H9 (cell line): ENCODE data around the gene ACAT1. TPM values are rescaled to one million over a fixed set of nuclear protein-coding genes. Genes with fewer than 3 reads are reported as not detected.
"Not testable (repeated sequence)": the region's sequence is repeated elsewhere in the genome, so short reads cannot be mapped to it uniquely, and the experiment has no call there.

Experiments used
- DNase-seq: peaks from one replicate; pipeline ENCODE4 v3.0.0-alpha.2; 2017
- H2AFZ ChIP-seq: one replicate; pipeline ENCODE4 v1.6.1; 2013; ENCODE audit warnings: mild to moderate bottlenecking, low read length, control low read depth, moderate library complexity
- H2AK5ac ChIP-seq: 2 replicates; pipeline ENCODE4 v1.6.1; 2013; ENCODE audit warnings: low read length, control low read depth, mixed read lengths; ENCODE audit not compliant: insufficient read length
- H2BK120ac ChIP-seq: one replicate; pipeline ENCODE4 v1.6.1; 2013; ENCODE audit warnings: low read depth, mild to moderate bottlenecking, low read length, control low read depth, inconsistent platforms; ENCODE audit not compliant: poor library complexity, severe bottlenecking
- H2BK12ac ChIP-seq: 2 replicates; pipeline ENCODE4 v1.6.1; 2013; ENCODE audit warnings: low read length, control low read depth, mixed read lengths, low read depth; ENCODE audit not compliant: insufficient read length
- H2BK15ac ChIP-seq: 2 replicates; pipeline ENCODE4 v1.6.1; 2013; ENCODE audit warnings: low read depth, low read length, control low read depth
- H2BK20ac ChIP-seq: one replicate; pipeline ENCODE4 v1.6.1; 2013; ENCODE audit warnings: low read depth, mild to moderate bottlenecking, low read length, control low read depth, inconsistent platforms; ENCODE audit not compliant: poor library complexity, severe bottlenecking
- H2BK5ac ChIP-seq: 2 replicates; pipeline ENCODE4 v1.6.1; 2013; ENCODE audit warnings: low read length, control low read depth, mixed read lengths; ENCODE audit not compliant: insufficient read length
- H3K14ac ChIP-seq: 2 replicates; pipeline ENCODE4 v1.6.1; 2013; ENCODE audit warnings: low read length, control low read depth; ENCODE audit not compliant: insufficient read depth
- H3K18ac ChIP-seq: 2 replicates; pipeline ENCODE4 v1.6.1; 2013; ENCODE audit warnings: low read depth, mild to moderate bottlenecking, mixed read lengths, low read length, control low read depth; ENCODE audit not compliant: insufficient read length
- H3K23ac ChIP-seq: 2 replicates; pipeline ENCODE4 v1.6.1; 2013; ENCODE audit warnings: low read length, control low read depth, mixed read lengths, low read depth; ENCODE audit not compliant: insufficient read length
- H3K23me2 ChIP-seq: 2 replicates; pipeline ENCODE4 v1.6.1; 2013; ENCODE audit warnings: low read depth, mild to moderate bottlenecking, mixed read lengths, low read length, control low read depth; ENCODE audit not compliant: insufficient read length, poor library complexity, severe bottlenecking
- H3K27ac ChIP-seq: 2 replicates; pipeline ENCODE4 v1.5.1; 2013; ENCODE audit warnings: low read length, control low read depth, mixed read lengths, low read depth; ENCODE audit not compliant: insufficient read length
- H3K27me3 ChIP-seq: 2 replicates; pipeline ENCODE4 v1.6.1; 2013; ENCODE audit warnings: low read length, control low read depth, inconsistent platforms; ENCODE audit not compliant: insufficient read depth
- H3K4ac ChIP-seq: 2 replicates; pipeline ENCODE4 v1.6.1; 2013; ENCODE audit warnings: low read depth, mild to moderate bottlenecking, control low read depth, inconsistent platforms, low read length, moderate library complexity
- H3K4me1 ChIP-seq: 2 replicates; pipeline ENCODE4 v1.6.1; 2013; ENCODE audit warnings: low read length, control low read depth, inconsistent platforms; ENCODE audit not compliant: insufficient read depth
- H3K4me2 ChIP-seq: 2 replicates; pipeline ENCODE4 v1.6.1; 2013; ENCODE audit warnings: low read length, control low read depth, mixed read lengths; ENCODE audit not compliant: insufficient read length, insufficient read depth
- H3K56ac ChIP-seq: 2 replicates; pipeline ENCODE4 v1.6.1; 2013; ENCODE audit warnings: low read depth, mild to moderate bottlenecking, mixed read lengths, low read length, control low read depth; ENCODE audit not compliant: insufficient read length
- H3K79me1 ChIP-seq: 2 replicates; pipeline ENCODE4 v1.6.1; 2013; ENCODE audit warnings: low read depth, mild to moderate bottlenecking, moderate library complexity, low read length, control low read depth, inconsistent platforms; ENCODE audit not compliant: insufficient read depth, poor library complexity, severe bottlenecking
- H3K79me2 ChIP-seq: 2 replicates; pipeline ENCODE4 v1.6.1; 2013; ENCODE audit warnings: low read length, control low read depth, inconsistent platforms; ENCODE audit not compliant: insufficient read depth
- H3K9ac ChIP-seq: 2 replicates; pipeline ENCODE4 v1.6.1; 2013; ENCODE audit warnings: low read length, control low read depth, mixed read lengths; ENCODE audit not compliant: insufficient read length; ENCODE audit errors: extremely low read depth
- H3K9me3 ChIP-seq: one replicate; pipeline ENCODE4 v1.6.1; 2013; ENCODE audit warnings: low read depth, low read length, inconsistent platforms; ENCODE audit not compliant: control insufficient read depth
- H3T11ph ChIP-seq: one replicate; pipeline ENCODE4 v1.6.1; 2013; ENCODE audit warnings: mild to moderate bottlenecking, low read length, control low read depth, inconsistent platforms
- H4K20me1 ChIP-seq: one replicate; pipeline ENCODE4 v1.6.1; 2013; ENCODE audit not compliant: control insufficient read depth, insufficient read length, insufficient read depth
- H4K5ac ChIP-seq: 2 replicates; pipeline ENCODE4 v1.6.1; 2013; ENCODE audit warnings: low read depth, mild to moderate bottlenecking, mixed read lengths, low read length, control low read depth; ENCODE audit not compliant: insufficient read length
- H4K8ac ChIP-seq: replicated peaks from 2 replicates; pipeline ENCODE4 v1.6.1; 2013; ENCODE audit warnings: low read length, control low read depth, mixed read lengths, low read depth; ENCODE audit not compliant: insufficient read length
- H4K91ac ChIP-seq: 2 replicates; pipeline ENCODE4 v1.6.1; 2013; ENCODE audit warnings: low read depth, mild to moderate bottlenecking, moderate library complexity, mixed read lengths, low read length, control low read depth; ENCODE audit not compliant: insufficient read length
- H3K27ac Mint-ChIP-seq, 3 experiments: 2 replicates in 2 of 3; 3 replicates in 1 of 3; pipeline ENCODE4 v1.8.0; 2020 to 2021; ENCODE audit warnings: mixed read lengths in 3 of 3, mild to moderate bottlenecking in 1 of 3, moderate library complexity in 1 of 3
- H3K27me3 Mint-ChIP-seq: 2 replicates; pipeline ENCODE4 v1.8.0; 2021; ENCODE audit warnings: low read depth, mild to moderate bottlenecking, moderate library complexity, mixed read lengths
- H3K36me3 Mint-ChIP-seq, 3 experiments: 2 replicates in 2 of 3; 3 replicates in 1 of 3; pipeline ENCODE4 v1.8.0; 2020 to 2021; ENCODE audit warnings: low read depth in 3 of 3, mixed read lengths in 3 of 3; ENCODE audit not compliant: insufficient read depth in 1 of 3
- H3K4me1 Mint-ChIP-seq, 2 experiments: 2 replicates each; pipeline ENCODE4 v1.8.0; 2020; ENCODE audit warnings: mixed read lengths in 2 of 2
- H3K4me3 Mint-ChIP-seq, 2 experiments: 2 replicates in 1 of 2; 3 replicates in 1 of 2; pipeline ENCODE4 v1.8.0; 2020 to 2021; ENCODE audit warnings: mild to moderate bottlenecking in 2 of 2, mixed read lengths in 2 of 2, moderate library complexity in 1 of 2
- H3K9me3 Mint-ChIP-seq, 2 experiments: 2 replicates in 1 of 2; 3 replicates in 1 of 2; pipeline ENCODE4 v1.8.0; 2020; ENCODE audit warnings: mild to moderate bottlenecking in 2 of 2, mixed read lengths in 2 of 2, moderate library complexity in 1 of 2
- WGBS: extraction: QIAGEN DNeasy Blood & Tissue Kit; methylation state at CpG from one replicate; pipeline ENCODE4 v1.1.7; 2013; ENCODE audit warnings: missing lambda C conversion rate, low lambda C conversion rate, mixed read lengths; ENCODE audit not compliant: insufficient read length; ENCODE audit errors: extremely low coverage; 5-methylcytosine and 5-hydroxymethylcytosine counted together
- total RNA-seq: library from RNA; stranded (reverse); gene quantifications from 2 replicates; pipeline ENCODE4 v1.2.1, GENCODE V29; 2021
- TF ChIP-seq, protein P1 (sequence below): fragments of 200-600 bp; sonication (generic); conservative IDR thresholded peaks from 3 replicates; pipeline ENCODE4 v1.8.0; 2021; ENCODE audit warnings: antibody characterized with exemption, mild to moderate bottlenecking

Gene ACAT1
- total RNA-seq, 1 experiment from 2014 or later = 39.1 TPM

DNA sequence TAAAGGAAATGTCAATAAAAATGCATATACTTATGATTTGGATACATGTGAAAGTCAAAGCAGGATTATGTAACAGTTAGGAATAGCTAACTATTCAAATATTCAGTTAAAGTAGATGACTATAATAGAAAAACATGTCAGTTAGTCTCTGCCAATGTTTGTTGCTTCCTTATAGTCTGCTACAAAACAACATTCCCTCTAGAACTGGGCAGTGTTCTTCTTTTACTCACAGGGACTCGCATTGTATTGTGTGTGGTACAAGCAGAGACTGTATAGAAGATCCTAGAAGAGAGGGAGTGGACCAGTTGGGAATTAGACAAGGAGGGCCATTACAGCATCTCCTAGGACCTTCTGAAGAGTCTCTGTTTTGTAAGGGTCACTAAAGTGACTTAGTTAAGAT lies 10.6 kb downstream of the ACAT1 start:
- Mint-ChIP-seq H3K4me1 (no peaks in the 10 kb centered on the region), H3K9me3 (no peaks in the 10 kb centered on the region), H3K36me3 (peaks cover 4 to 11% (median 4%) of the 10 kb centered on the region in 3 experiments; a peak in 6 of 7 replicates), H3K27me3 (no peaks in the 10 kb centered on the region), H3K4me3 (no peak overlapping the region), H3K27ac (no peak overlapping the region)
- Histone ChIP-seq H3K27ac (no peak overlapping the region), H4K5ac (no peak overlapping the region), H3K4me2 (no peak overlapping the region), H3K18ac (no peak overlapping the region), H3K56ac (no peak overlapping the region), H2BK12ac (no peak overlapping the region), H3T11ph (no peak overlapping the region), H3K4ac (no peak overlapping the region), H3K79me1 (no peaks in the 10 kb centered on the region), H4K20me1 (no peaks in the 10 kb centered on the region), H3K23me2 (no peaks in the 10 kb centered on the region), H2AK5ac (no peak overlapping the region), H3K23ac (no peak overlapping the region), H3K9me3 (no peaks in the 10 kb centered on the region), H3K4me1 (no peaks in the 10 kb centered on the region), H4K91ac (no peak overlapping the region), H2BK20ac (no peak overlapping the region), H2BK15ac (no peak overlapping the region), H3K14ac (no peak overlapping the region), H2AFZ (no peak overlapping the region), H2BK5ac (no peak overlapping the region), H2BK120ac (no peak overlapping the region), H3K79me2 (no peaks in the 10 kb centered on the region), H3K27me3 (no peaks in the 10 kb centered on the region), H3K9ac (no peak overlapping the region), H4K8ac (no peak overlapping the region)
- TF ChIP-seq, protein P1, sequence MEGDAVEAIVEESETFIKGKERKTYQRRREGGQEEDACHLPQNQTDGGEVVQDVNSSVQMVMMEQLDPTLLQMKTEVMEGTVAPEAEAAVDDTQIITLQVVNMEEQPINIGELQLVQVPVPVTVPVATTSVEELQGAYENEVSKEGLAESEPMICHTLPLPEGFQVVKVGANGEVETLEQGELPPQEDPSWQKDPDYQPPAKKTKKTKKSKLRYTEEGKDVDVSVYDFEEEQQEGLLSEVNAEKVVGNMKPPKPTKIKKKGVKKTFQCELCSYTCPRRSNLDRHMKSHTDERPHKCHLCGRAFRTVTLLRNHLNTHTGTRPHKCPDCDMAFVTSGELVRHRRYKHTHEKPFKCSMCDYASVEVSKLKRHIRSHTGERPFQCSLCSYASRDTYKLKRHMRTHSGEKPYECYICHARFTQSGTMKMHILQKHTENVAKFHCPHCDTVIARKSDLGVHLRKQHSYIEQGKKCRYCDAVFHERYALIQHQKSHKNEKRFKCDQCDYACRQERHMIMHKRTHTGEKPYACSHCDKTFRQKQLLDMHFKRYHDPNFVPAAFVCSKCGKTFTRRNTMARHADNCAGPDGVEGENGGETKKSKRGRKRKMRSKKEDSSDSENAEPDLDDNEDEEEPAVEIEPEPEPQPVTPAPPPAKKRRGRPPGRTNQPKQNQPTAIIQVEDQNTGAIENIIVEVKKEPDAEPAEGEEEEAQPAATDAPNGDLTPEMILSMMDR = no peak
- no CpG with 5 or more reads among the region's 1 CpG for whole genome bisulfite sequencing
- DNase-seq = no peak

GRCh38 chr11:108132993-108133538 lies 11.7 kb downstream of the ACAT1 start:
- not testable (repeated sequence) for H2BK12ac ChIP-seq, H3T11ph ChIP-seq, H2BK15ac ChIP-seq, H3K79me2 ChIP-seq, H3K27me3 Mint-ChIP-seq, H2BK5ac ChIP-seq, H3K9ac ChIP-seq, DNase-seq, H3K4ac ChIP-seq, H4K20me1 ChIP-seq, H2AFZ ChIP-seq, H3K9me3 ChIP-seq, H3K9me3 Mint-ChIP-seq, H3K56ac ChIP-seq, H3K4me2 ChIP-seq, H4K8ac ChIP-seq, H3K27me3 ChIP-seq, H3K18ac ChIP-seq, H3K14ac ChIP-seq, H2AK5ac ChIP-seq, H3K79me1 ChIP-seq, H3K27ac ChIP-seq, H2BK20ac ChIP-seq, H3K4me1 Mint-ChIP-seq, H3K23ac ChIP-seq, H3K4me1 ChIP-seq, H4K91ac ChIP-seq, H3K23me2 ChIP-seq, H3K4me3 Mint-ChIP-seq, H3K27ac Mint-ChIP-seq, H2BK120ac ChIP-seq, H4K5ac ChIP-seq
- WGBS = no CpG with 5 or more reads among the region's 2 CpGs
- peaks cover 4 to 15% (median 4%) of the 10 kb centered on the region in 3 experiments; a peak in 6 of 7 replicates for H3K36me3 Mint-ChIP-seq
